Measurements from ENCODE around the gene ABHD2. TPM values are rescaled to one million over a fixed set of nuclear protein-coding genes. Genes with fewer than 3 reads are reported as not detected.
A peak's percentile ranks its signal among the peaks of the same experiment; 100 is the strongest.

The ABHD2 gene
- total RNA-seq, 2 experiments from 2014 or later, result 16.1 to 22.8 TPM

GRCh38 chr15:89243046-89243690 is 154.9 kb downstream of the ABHD2 start:
- Histone ChIP-seq H3K9me3 (ENCODE audit: low read length) (peaks cover 3% of the 10 kb centered on the region; the same call in 1 of the 2 replicates), H3K79me2 (ENCODE audit: insufficient read depth, low read depth, low read length) (peaks cover 39% of the 10 kb centered on the region), H3K4me2 (ENCODE audit: low read length) (peak overlapping the region; percentile 72), H3K4me3 (ENCODE audit: low read depth, low read length, poor library complexity, severe bottlenecking) (peak overlapping the region; percentile 79), H2AFZ (ENCODE audit: low read length) (peak overlapping the region; percentile 97), H3K27ac (ENCODE audit: low read depth, low read length, poor library complexity, severe bottlenecking) (peak overlapping the region; percentile 88), H4K20me1 (ENCODE audit: insufficient read depth, low read length) (peaks cover 11% of the 10 kb centered on the region; the same call in 1 of the 2 replicates), H3K4me1 (ENCODE audit: insufficient read depth, low read length, poor library complexity, severe bottlenecking) (peaks cover 20% of the 10 kb centered on the region), H3K36me3 (ENCODE audit: insufficient read depth, low read length) (peaks cover 27% of the 10 kb centered on the region), H3K9me2 (ENCODE audit: insufficient read depth, low read length) (no peaks in the 10 kb centered on the region)
- no peak for DNase-seq (ENCODE audit: low spot score)
- TF ChIP-seq, protein P1, sequence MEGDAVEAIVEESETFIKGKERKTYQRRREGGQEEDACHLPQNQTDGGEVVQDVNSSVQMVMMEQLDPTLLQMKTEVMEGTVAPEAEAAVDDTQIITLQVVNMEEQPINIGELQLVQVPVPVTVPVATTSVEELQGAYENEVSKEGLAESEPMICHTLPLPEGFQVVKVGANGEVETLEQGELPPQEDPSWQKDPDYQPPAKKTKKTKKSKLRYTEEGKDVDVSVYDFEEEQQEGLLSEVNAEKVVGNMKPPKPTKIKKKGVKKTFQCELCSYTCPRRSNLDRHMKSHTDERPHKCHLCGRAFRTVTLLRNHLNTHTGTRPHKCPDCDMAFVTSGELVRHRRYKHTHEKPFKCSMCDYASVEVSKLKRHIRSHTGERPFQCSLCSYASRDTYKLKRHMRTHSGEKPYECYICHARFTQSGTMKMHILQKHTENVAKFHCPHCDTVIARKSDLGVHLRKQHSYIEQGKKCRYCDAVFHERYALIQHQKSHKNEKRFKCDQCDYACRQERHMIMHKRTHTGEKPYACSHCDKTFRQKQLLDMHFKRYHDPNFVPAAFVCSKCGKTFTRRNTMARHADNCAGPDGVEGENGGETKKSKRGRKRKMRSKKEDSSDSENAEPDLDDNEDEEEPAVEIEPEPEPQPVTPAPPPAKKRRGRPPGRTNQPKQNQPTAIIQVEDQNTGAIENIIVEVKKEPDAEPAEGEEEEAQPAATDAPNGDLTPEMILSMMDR (conservative IDR thresholded peaks at IDR 0.05; ENCODE audit: low read length), result no peak
- no peak for TF ChIP-seq EZH2phosphoT487 (IDR thresholded peaks at IDR 0.05; ENCODE audit: borderline replicate concordance, low read depth, low read length)
- no TSS peak for BruUV-seq (replicated peaks)
- POLR2A ChIA-PET, result interaction anchor here (0.8 to 1.9 kb wide), 3 partner anchors 9 to 34 kb away, joined by 3 to 9 read pairs (median 3); no protein-coding TSS in a partner anchor
- CTCF ChIA-PET (ENCODE audit: unreplicated experiment), result interaction anchor here (0.7 kb wide), 1 partner anchor 36 kb away, joined by 4 read pairs; no protein-coding TSS in a partner anchor
- intact Hi-C loops (cut with micrococcal nuclease; ENCODE audit: unreplicated experiment), result no loop called here

GRCh38 chr15:89243691-89244573 is 155.7 kb downstream of the ABHD2 start, which contains the start of gene FANCI:
Gene FANCI, plus strand, starts transcription at chr15:89243979. Its CDS starts 3,669 bp downstream, at chr15:89247648.
- H3K79me2 ChIP-seq (ENCODE audit: insufficient read depth, low read depth, low read length), result peaks cover 47% of the 10 kb centered on the region
- H2AFZ ChIP-seq (ENCODE audit: low read length), result peak within 1 kb of the TSS; percentile 97
- BruUV-seq (replicated peaks), result TSS peak; percentile 67
- H3K9me2 ChIP-seq (ENCODE audit: insufficient read depth, low read length), result no peaks in the 10 kb centered on the region
- DNase-seq (ENCODE audit: low spot score), result peak; percentile 97
- peak within 1 kb of the TSS; percentile 88 for H3K27ac ChIP-seq (ENCODE audit: low read depth, low read length, poor library complexity, severe bottlenecking)
- intact Hi-C loops (cut with micrococcal nuclease; ENCODE audit: unreplicated experiment), result loop anchor here (1.0 kb wide), 1 partner anchor 90 kb away; the partner anchor contains the start of gene POLG
- H3K36me3 ChIP-seq (ENCODE audit: insufficient read depth, low read length), result peaks cover 35% of the 10 kb centered on the region
- CTCF ChIA-PET (ENCODE audit: unreplicated experiment), result interaction anchor here (0.7 kb wide), 1 partner anchor 37 kb away, joined by 4 read pairs; no protein-coding TSS in a partner anchor
- peak within 1 kb of the TSS; percentile 72 for H3K4me2 ChIP-seq (ENCODE audit: low read length)
- H3K4me3 ChIP-seq (ENCODE audit: low read depth, low read length, poor library complexity, severe bottlenecking), result peak within 1 kb of the TSS; percentile 79
- H3K9me3 ChIP-seq (ENCODE audit: low read length), result peaks cover 11% of the 10 kb centered on the region; the same call in 1 of the 2 replicates
- peaks cover 20% of the 10 kb centered on the region for H3K4me1 ChIP-seq (ENCODE audit: insufficient read depth, low read length, poor library complexity, severe bottlenecking)
- H4K20me1 ChIP-seq (ENCODE audit: insufficient read depth, low read length), result peaks cover 11% of the 10 kb centered on the region; the same call in 1 of the 2 replicates
- TF ChIP-seq, protein P1 (conservative IDR thresholded peaks at IDR 0.05; ENCODE audit: low read length), result peak; percentile 78
- TF ChIP-seq EZH2phosphoT487 (IDR thresholded peaks at IDR 0.05; ENCODE audit: borderline replicate concordance, low read depth, low read length), result no peak
- POLR2A ChIA-PET, result interaction anchor here (0.6 to 1.9 kb wide), 8 partner anchors 9 to 156 kb away, joined by 3 to 9 read pairs (median 4); partner anchors contain the start of gene ABHD2

Data from OCI-LY7 (cell line).